Mesendoderm (in vitro differentiated cells): ENCODE measurements around the gene SPINDOC.
A peak's percentile ranks its signal among the peaks of the same experiment; 100 is the strongest.
"Not testable (repeated sequence)": the region's sequence is repeated elsewhere in the genome, so short reads cannot be mapped to it uniquely, and the experiment has no call there.

Experiments
- DNase-seq: peaks from one replicate; pipeline ENCODE4 v3.0.0; 2013
- H2AK5ac ChIP-seq: 2 replicates; pipeline ENCODE4 v1.6.1; 2013; ENCODE audit warnings: low read length, inconsistent platforms
- H2BK120ac ChIP-seq: 2 replicates; pipeline ENCODE4 v1.6.1; 2013; ENCODE audit warnings: low read depth, mild to moderate bottlenecking, low read length, moderate library complexity, mixed read lengths
- H2BK15ac ChIP-seq: replicated peaks from 2 replicates; pipeline ENCODE4 v1.6.1; 2013; ENCODE audit warnings: low read depth, mild to moderate bottlenecking, moderate library complexity
- H2BK5ac ChIP-seq: 2 replicates; pipeline ENCODE4 v1.6.1; 2013; ENCODE audit warnings: low read length, inconsistent platforms
- H3K18ac ChIP-seq: 2 replicates; pipeline ENCODE4 v1.6.1; 2013; ENCODE audit warnings: mild to moderate bottlenecking, low read length, mixed read lengths
- H3K23ac ChIP-seq: one replicate; pipeline ENCODE4 v1.6.1; 2013; ENCODE audit warnings: low read length
- H3K27ac ChIP-seq: 2 replicates; pipeline ENCODE4 v1.5.1; 2013; ENCODE audit warnings: low read depth, mild to moderate bottlenecking, inconsistent platforms, low read length, moderate library complexity
- H3K27me3 ChIP-seq: 2 replicates; pipeline ENCODE4 v1.6.1; 2013; ENCODE audit warnings: low read length, control low read depth, mild to moderate bottlenecking, inconsistent platforms; ENCODE audit not compliant: insufficient read depth, poor library complexity
- H3K36me3 ChIP-seq: 2 replicates; pipeline ENCODE4 v1.6.1; 2013; ENCODE audit warnings: low read length, inconsistent platforms; ENCODE audit not compliant: control insufficient read depth, insufficient read depth
- H3K4ac ChIP-seq: one replicate; pipeline ENCODE4 v1.6.1; 2013; ENCODE audit warnings: low read depth, mild to moderate bottlenecking, low read length, moderate library complexity
- H3K4me1 ChIP-seq: 2 replicates; pipeline ENCODE4 v1.6.1; 2013; ENCODE audit warnings: low read depth, low read length, inconsistent platforms; ENCODE audit not compliant: control insufficient read depth
- H3K4me2 ChIP-seq: 2 replicates; pipeline ENCODE4 v1.6.1; 2013; ENCODE audit warnings: low read length
- H3K4me3 ChIP-seq: 2 replicates; pipeline ENCODE4 v1.5.1; 2013; ENCODE audit warnings: mild to moderate bottlenecking, low read length
- H3K56ac ChIP-seq: one replicate; pipeline ENCODE4 v1.6.1; 2013; ENCODE audit warnings: low read length
- H3K79me1 ChIP-seq: 2 replicates; pipeline ENCODE4 v1.6.1; 2013; ENCODE audit warnings: low read length, inconsistent platforms
- H3K79me2 ChIP-seq: 2 replicates; pipeline ENCODE4 v1.6.1; 2013; ENCODE audit warnings: mild to moderate bottlenecking, low read length; ENCODE audit not compliant: control insufficient read depth, insufficient read depth
- H3K9ac ChIP-seq: 2 replicates; pipeline ENCODE4 v1.6.1; 2013; ENCODE audit warnings: low read length, inconsistent platforms
- H4K5ac ChIP-seq: one replicate; pipeline ENCODE4 v1.6.1; 2013; ENCODE audit warnings: low read length
- H4K8ac ChIP-seq: one replicate; pipeline ENCODE4 v1.6.1; 2013; ENCODE audit warnings: low read depth, mild to moderate bottlenecking, control low read depth, low read length, moderate library complexity
- WGBS: extraction: QIAGEN DNeasy Blood & Tissue Kit; methylation state at CpG from one replicate; pipeline ENCODE4 v1.1.7; 2013; ENCODE audit warnings: low lambda C conversion rate, missing lambda C conversion rate; ENCODE audit not compliant: insufficient coverage; ENCODE audit errors: extremely low coverage; 5-methylcytosine and 5-hydroxymethylcytosine counted together

Gene SPINDOC

GRCh38 chr11:63769714-63770455 is 43.4 kb upstream of the SPINDOC start:
- peaks cover 20% of the 10 kb centered on the region for H3K79me2 ChIP-seq
- no peak overlapping the region for H3K27ac ChIP-seq
- no peak overlapping the region for H2AK5ac ChIP-seq
- peak overlapping the region; percentile 89 for H3K23ac ChIP-seq
- DNase-seq, result no peak
- H3K56ac ChIP-seq, result peak overlapping the region; percentile 86
- H3K9ac ChIP-seq, result peak overlapping the region; percentile 86
- peak overlapping the region; percentile 97 for H3K18ac ChIP-seq
- peaks cover 2% of the 10 kb centered on the region for H3K79me1 ChIP-seq
- H3K4me3 ChIP-seq, result peak overlapping the region; percentile 15
- no peaks in the 10 kb centered on the region for H3K27me3 ChIP-seq
- H2BK15ac ChIP-seq, result no peak overlapping the region
- H4K8ac ChIP-seq, result no peak overlapping the region
- no peak overlapping the region for H4K5ac ChIP-seq
- peaks cover 10% of the 10 kb centered on the region for H3K4me1 ChIP-seq
- H2BK5ac ChIP-seq, result no peak overlapping the region
- H2BK120ac ChIP-seq, result no peak overlapping the region
- no peaks in the 10 kb centered on the region for H3K36me3 ChIP-seq
- peak overlapping the region; percentile 29 for H3K4ac ChIP-seq
- WGBS, result no CpG with 5 or more reads among the region's 35 CpGs
- H3K4me2 ChIP-seq, result peak overlapping the region; percentile 80

- Histone ChIP-seq H3K79me1 (peaks cover 1% of the 10 kb centered on the region), H3K9ac (no peak overlapping the region), H3K4me2 (no peak overlapping the region), H3K18ac (no peak overlapping the region), H2AK5ac (no peak overlapping the region), H2BK5ac (no peak overlapping the region), H3K36me3 (no peaks in the 10 kb centered on the region), H2BK120ac (no peak overlapping the region), H2BK15ac (no peak overlapping the region), H3K27me3 (no peaks in the 10 kb centered on the region), H3K4me1 (peaks cover 7% of the 10 kb centered on the region), H3K79me2 (peaks cover 18% of the 10 kb centered on the region), H3K56ac (no peak overlapping the region), H3K4me3 (no peak overlapping the region), H4K5ac (no peak overlapping the region), H3K27ac (no peak overlapping the region), H3K4ac (no peak overlapping the region), H3K23ac (no peak overlapping the region), H4K8ac (no peak overlapping the region)
- DNase-seq, result no peak
- WGBS, result no CpG with 5 or more reads among the region's 7 CpGs
These were observed 42.5 kb upstream of the SPINDOC start for GRCh38 chr11:63770763-63771162.

- H3K27me3 ChIP-seq, H3K56ac ChIP-seq, H4K8ac ChIP-seq, H3K36me3 ChIP-seq, H3K4ac ChIP-seq, H2BK5ac ChIP-seq, H3K23ac ChIP-seq, H3K4me2 ChIP-seq, H2BK120ac ChIP-seq, H3K27ac ChIP-seq, H3K79me2 ChIP-seq, H2BK15ac ChIP-seq, H3K9ac ChIP-seq, H2AK5ac ChIP-seq, DNase-seq, H3K79me1 ChIP-seq, H4K5ac ChIP-seq, H3K4me3 ChIP-seq, H3K18ac ChIP-seq, H3K4me1 ChIP-seq: not testable (repeated sequence)
- no CpG with 5 or more reads among the region's 2 CpGs for WGBS
These were observed 41.4 kb upstream of the SPINDOC start for GRCh38 chr11:63771741-63772318.

GRCh38 chr11:63775191-63775590 is 38.1 kb upstream of the SPINDOC start:
- no peak overlapping the region for H3K56ac ChIP-seq
- no peaks in the 10 kb centered on the region for H3K79me1 ChIP-seq
- no peak overlapping the region for H4K5ac ChIP-seq

GRCh38 chr11:63779039-63779438 is 34.2 kb upstream of the SPINDOC start:
- no peak overlapping the region for H3K4ac ChIP-seq
- H3K79me1 ChIP-seq, result no peaks in the 10 kb centered on the region
- no peak overlapping the region for H2BK5ac ChIP-seq
- H4K5ac ChIP-seq, result no peak overlapping the region
- DNase-seq, result no peak
- H2AK5ac ChIP-seq, result no peak overlapping the region
- no peak overlapping the region for H3K23ac ChIP-seq
- no peak overlapping the region for H3K4me3 ChIP-seq
- no peak overlapping the region for H4K8ac ChIP-seq
- WGBS, result no CpG with 5 or more reads among the region's 2 CpGs
- H3K56ac ChIP-seq, result no peak overlapping the region
- no peak overlapping the region for H3K18ac ChIP-seq
- no peaks in the 10 kb centered on the region for H3K79me2 ChIP-seq
- H3K27me3 ChIP-seq, result no peaks in the 10 kb centered on the region
- H3K27ac ChIP-seq, result no peak overlapping the region
- H3K4me1 ChIP-seq, result no peaks in the 10 kb centered on the region
- H2BK15ac ChIP-seq, result no peak overlapping the region
- no peak overlapping the region for H3K4me2 ChIP-seq
- H2BK120ac ChIP-seq, result no peak overlapping the region
- H3K36me3 ChIP-seq, result no peaks in the 10 kb centered on the region
- no peak overlapping the region for H3K9ac ChIP-seq

More at GRCh38 chr11:63775191-63775590, 38.1 kb upstream of the SPINDOC start:
- Histone ChIP-seq H3K79me2 (no peaks in the 10 kb centered on the region), H2BK120ac (no peak overlapping the region), H2BK15ac (no peak overlapping the region), H3K36me3 (no peaks in the 10 kb centered on the region), H2BK5ac (no peak overlapping the region), H2AK5ac (no peak overlapping the region), H3K23ac (no peak overlapping the region), H4K8ac (no peak overlapping the region), H3K18ac (no peak overlapping the region), H3K4me2 (no peak overlapping the region), H3K9ac (no peak overlapping the region), H3K27me3 (no peaks in the 10 kb centered on the region), H3K4me1 (no peaks in the 10 kb centered on the region), H3K4me3 (no peak overlapping the region), H3K4ac (no peak overlapping the region), H3K27ac (no peak overlapping the region)
- WGBS, result no CpG with 5 or more reads among the region's 3 CpGs
- no peak for DNase-seq
